AG10803 (cell line): ENCODE data around the gene RAMACL.
"Not testable (repeated sequence)": the region's sequence is repeated elsewhere in the genome, so short reads cannot be mapped to it uniquely, and the experiment has no call there.

ENCODE experiments used
- DNase-seq: peaks from one replicate; pipeline ENCODE4 v3.0.0; 2010; ENCODE audit warnings: low read depth
- H3K4me3 ChIP-seq: 2 replicates; pipeline ENCODE4 v1.5.1; 2011; ENCODE audit warnings: mild to moderate bottlenecking, low read length, control low read depth
- TF ChIP-seq, protein P1 (sequence below): conservative IDR thresholded peaks from 2 replicates; pipeline ENCODE4 v1.5.1; 2011; ENCODE audit warnings: mild to moderate bottlenecking, low read length, control low read depth, inconsistent platforms

Gene RAMACL

DNA sequence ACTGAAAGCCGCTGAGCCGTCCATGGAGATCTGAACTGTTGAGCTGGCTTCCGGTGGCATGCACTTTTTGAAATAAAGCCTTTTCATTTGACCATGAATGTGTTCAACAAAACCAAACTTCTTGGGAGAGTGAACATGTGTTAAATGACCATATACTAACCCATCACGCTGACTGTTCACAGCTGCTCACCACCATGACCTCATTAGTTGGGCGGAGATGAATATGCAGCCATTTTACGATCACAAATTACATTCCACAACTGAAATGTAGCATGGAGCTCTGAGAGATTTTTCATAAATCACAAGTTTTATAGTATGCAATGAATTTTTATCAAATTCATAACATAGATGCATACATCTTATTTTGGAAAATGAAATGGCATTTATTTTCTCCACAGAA is 4.2 kb downstream of the RAMACL start:
- H3K4me3 ChIP-seq: no peak overlapping the region
- peak; percentile 75 for DNase-seq
- TF ChIP-seq, protein P1, sequence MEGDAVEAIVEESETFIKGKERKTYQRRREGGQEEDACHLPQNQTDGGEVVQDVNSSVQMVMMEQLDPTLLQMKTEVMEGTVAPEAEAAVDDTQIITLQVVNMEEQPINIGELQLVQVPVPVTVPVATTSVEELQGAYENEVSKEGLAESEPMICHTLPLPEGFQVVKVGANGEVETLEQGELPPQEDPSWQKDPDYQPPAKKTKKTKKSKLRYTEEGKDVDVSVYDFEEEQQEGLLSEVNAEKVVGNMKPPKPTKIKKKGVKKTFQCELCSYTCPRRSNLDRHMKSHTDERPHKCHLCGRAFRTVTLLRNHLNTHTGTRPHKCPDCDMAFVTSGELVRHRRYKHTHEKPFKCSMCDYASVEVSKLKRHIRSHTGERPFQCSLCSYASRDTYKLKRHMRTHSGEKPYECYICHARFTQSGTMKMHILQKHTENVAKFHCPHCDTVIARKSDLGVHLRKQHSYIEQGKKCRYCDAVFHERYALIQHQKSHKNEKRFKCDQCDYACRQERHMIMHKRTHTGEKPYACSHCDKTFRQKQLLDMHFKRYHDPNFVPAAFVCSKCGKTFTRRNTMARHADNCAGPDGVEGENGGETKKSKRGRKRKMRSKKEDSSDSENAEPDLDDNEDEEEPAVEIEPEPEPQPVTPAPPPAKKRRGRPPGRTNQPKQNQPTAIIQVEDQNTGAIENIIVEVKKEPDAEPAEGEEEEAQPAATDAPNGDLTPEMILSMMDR: no peak

DNA sequence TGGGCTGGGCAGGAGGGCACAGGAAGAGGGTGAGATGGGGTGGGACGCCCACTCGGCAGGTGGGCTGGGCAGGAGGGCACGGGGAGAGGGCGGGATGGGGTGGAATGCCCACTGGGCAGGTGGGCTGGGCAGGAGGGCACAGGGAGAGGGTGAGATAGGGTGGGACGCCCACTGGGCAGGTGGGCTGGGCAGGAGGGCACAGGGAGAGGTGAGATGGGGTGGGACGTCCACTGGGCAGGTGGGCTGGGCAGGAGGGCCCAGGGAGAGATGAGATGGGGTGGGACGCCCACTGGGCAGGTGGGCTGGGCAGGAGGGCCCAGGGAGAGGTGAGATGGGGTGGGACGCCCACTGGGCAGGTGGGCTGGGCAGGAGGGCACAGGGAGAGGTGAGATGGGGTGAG is 4.7 kb downstream of the RAMACL start:
- not testable (repeated sequence) for H3K4me3 ChIP-seq, DNase-seq

DNA sequence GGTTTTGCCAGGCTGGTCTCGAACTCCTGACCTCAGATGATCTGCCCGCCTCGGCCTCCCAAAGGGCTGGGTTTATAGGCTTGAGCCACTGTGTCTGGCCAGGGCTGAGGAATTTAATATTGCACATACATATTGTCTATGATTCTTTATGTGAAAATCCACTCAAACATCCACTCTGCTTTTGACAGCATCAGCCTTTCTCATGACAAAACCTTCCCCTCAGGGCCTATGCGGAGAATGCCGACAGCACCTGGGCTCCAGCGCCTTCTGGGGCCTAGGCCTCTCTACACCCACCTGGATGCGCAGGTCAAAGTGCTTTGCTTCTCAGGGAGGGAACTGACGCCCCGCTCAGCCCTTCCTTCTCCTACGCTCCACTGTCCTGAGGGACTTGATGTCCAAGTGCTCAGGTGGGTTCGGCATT is 5.4 kb downstream of the RAMACL start:
- DNase-seq: no peak

DNA sequence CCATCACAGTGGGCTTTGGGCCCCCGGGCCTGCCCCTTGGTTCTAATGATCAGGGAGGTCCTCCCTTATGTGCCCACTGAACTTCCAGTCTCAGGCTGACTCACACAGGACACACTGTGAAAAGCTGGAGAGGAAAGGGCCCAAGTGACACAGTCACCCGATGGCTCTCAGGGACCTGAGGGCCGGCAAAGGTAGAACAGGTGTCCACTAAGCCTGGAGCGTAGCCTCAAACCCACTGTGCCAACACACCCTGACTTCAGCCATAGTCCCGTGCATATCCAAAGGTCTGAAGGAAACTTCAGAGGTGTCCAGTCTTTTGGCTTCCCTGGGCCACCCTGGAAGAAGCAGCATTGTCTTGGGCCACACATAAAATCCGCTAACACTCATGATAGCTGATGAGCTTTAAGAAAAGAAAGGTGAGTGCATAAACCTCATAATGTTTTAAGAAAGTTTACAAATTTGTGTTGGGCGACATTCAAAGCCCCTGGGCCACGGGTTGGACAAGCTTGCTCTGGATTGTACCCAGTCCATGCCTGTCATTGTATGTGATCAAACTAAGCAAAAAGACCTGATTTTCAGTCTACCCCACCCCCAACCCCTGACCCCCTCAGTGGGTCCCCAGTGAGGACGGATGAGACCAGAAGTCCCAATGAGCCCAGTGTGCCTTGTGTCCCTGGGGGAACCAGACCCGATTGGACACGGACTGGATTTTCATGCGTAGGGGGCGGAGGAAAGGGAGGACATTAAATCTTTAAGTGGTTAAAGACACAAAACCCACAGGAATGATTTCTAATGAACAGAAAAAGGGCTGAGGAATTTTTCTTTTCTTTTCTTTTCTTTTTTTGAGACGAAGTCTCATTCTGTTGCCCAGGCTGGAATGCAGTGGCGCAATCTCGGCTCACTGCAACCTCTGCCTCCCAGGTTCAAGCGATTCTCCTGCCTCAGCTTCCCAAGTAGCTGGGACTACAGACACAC is 6.1 kb downstream of the RAMACL start:
- TF ChIP-seq, protein P1: no peak
- DNase-seq: peak; percentile 63
- H3K4me3 ChIP-seq: no peak overlapping the region

More for the DNA sequence above, 5.4 kb downstream of the RAMACL start:
- H3K4me3 ChIP-seq: no peak overlapping the region
- TF ChIP-seq, protein P1: no peak

DNA sequence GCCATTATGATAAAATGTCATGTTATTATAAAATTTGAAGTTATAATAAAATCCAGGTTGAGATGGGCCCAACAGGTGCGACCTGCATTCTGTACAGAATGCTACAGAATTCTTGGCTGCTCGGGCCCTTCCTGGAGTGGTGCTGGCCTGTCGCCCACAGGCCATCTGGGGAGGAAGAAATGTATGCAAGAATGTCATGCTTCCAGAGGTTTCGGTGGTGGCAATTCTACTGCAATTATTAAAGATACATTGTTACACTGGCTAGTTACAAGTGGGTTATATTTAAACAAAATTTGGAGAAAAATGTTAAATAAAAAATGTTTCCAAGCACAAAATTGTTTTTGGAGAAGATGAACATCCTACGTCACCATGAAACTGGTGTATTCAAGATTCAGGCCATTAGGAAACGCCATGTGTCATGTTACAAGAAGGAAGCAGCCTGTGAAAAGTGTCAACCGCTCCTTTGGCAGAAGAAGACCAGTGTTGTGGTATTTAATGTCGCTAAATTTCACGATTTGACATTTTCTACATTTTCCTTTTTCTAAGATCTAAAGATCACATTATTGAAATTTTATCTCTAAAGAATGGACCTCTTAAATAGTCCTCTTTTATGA is 7.1 kb downstream of the RAMACL start:
- DNase-seq: no peak
- TF ChIP-seq, protein P1: no peak
- H3K4me3 ChIP-seq: no peak overlapping the region

DNA sequence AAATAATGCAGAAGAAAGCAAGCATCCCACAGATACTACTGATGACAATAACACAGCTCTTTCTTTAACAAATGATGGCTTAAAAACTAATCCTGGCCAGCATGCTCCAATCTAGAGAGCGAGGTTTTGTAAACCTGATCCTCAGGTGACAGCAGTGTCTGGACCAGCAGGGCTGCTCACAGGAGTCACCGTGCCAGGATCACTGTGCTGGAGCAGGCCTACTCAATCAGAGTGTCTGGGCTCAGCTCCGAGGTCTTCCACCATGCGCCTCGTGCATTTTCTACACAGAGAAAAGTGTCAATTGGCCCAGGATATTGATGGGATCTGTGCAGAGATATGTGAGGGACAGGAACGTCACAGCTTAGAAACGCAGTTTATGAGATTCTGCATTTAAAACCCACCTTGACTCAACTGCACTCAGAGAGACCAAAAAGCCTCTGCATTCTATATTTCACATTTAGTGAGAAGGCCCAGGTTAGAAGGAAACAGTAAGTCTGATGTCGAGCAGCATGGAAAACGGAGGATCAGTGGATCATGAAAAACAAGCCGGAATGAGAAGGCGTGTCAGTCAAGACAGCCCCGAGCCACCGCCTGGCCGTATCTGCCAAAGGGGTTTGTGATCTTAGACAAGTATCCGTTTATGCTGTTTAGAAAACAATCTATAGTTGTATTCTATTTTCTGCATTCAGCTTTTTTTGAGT is 7.8 kb downstream of the RAMACL start:
- TF ChIP-seq, protein P1: no peak
- no peak for DNase-seq
- H3K4me3 ChIP-seq: no peak overlapping the region

DNA sequence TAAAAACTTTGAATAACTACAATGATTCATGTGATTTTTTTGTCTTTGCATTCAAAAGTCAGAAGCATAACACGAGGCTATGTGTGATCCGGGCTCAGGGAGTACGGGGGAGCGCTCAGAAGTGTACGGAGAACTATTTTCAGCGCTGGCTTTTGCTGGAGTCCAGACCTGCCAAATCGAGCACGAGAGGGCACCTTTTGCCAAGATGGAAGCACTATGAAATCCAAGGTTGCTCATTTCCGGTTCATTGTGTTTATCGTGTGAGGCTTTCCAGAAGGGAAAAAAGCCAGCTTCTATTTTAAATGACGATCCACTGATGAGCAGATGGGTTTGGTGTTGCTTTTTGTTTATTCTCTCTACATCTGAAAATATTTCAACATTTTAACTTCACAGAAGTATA is 11.3 kb downstream of the RAMACL start:
- DNase-seq: peak; percentile 72
- TF ChIP-seq, protein P1: no peak
- H3K4me3 ChIP-seq: no peak overlapping the region
